ENCODE data around the gene PNMA1. TPM values are rescaled to one million over a fixed set of nuclear protein-coding genes. Genes with fewer than 3 reads are reported as not detected.

PNMA1 gene
- total and polyA plus RNA-seq, 9 of the 15 experiments (the other 6 are each of a cell fraction or from before 2014, with no cell fraction given): 1.7 to 26.4 (median 8.7) TPM

DNA sequence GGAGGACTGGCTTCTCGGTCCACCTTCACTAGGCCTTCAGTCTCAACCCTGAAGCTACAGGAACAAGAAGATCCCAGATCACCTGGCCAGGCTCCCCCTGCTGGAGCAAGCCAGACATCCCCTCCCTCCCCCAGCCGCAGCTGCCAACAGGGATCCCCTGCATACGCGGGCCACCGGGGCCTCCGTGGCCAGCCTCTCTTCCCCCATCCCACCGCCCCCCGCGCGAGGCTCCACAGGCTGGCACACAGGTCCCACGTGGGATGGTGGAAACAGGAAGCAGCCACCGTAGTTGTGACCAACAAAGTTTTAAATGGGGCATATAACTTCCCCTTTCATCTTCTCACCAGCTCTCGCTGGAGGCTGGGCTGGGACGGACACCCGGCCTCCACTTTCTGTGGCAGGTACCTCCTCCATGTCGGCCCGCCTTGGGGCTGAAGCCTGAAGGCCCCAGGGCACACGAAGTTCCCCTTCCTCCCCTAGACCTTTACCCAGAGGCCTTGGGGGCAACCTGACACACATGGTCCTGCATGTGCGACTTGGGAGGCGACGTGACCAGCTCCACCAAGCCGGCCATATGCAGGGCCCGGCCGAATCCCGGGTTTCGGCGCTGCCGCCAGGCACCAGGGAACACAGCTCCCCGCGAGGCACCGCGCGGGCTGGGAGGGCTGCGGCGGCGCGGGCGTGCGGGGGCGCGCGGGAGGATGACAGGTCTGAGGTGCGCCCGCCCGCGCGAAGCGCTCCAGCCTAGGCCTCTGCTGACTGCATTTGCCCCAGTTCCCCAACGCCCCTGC is 44.4 kb upstream of the PNMA1 start (continued):
- TF ChIP-seq, protein P1, sequence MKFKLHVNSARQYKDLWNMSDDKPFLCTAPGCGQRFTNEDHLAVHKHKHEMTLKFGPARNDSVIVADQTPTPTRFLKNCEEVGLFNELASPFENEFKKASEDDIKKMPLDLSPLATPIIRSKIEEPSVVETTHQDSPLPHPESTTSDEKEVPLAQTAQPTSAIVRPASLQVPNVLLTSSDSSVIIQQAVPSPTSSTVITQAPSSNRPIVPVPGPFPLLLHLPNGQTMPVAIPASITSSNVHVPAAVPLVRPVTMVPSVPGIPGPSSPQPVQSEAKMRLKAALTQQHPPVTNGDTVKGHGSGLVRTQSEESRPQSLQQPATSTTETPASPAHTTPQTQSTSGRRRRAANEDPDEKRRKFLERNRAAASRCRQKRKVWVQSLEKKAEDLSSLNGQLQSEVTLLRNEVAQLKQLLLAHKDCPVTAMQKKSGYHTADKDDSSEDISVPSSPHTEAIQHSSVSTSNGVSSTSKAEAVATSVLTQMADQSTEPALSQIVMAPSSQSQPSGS (CRISPR knock-in tag; IDR thresholded peaks at IDR 0.05): no peak
- TF ChIP-seq XRCC5 (IDR thresholded peaks at IDR 0.05; ENCODE audit: low read depth, low read length) (0 out of 2 replicates have a peak, but pooled peaks have one; percentile 37), FOXP1 (CRISPR knock-in tag; IDR thresholded peaks at IDR 0.05) (peak; percentile 5; the same call in 1 of the 2 replicates), STAT5A (IDR thresholded peaks at IDR 0.05; ENCODE audit: borderline replicate concordance, low read length) (no peak), HNRNPH1 (optimal IDR thresholded peaks at IDR 0.05; ENCODE audit: low read depth, low read length) (no peak), SNAPC5 (CRISPR knock-in tag; IDR thresholded peaks at IDR 0.05) (no peak), BRCA1 (IDR thresholded peaks at IDR 0.05) (no peak), BRCA1 (CRISPR knock-in tag; IDR thresholded peaks at IDR 0.05) (no peak), STAT5B (CRISPR knock-in tag; IDR thresholded peaks at IDR 0.05) (no peak), FOXM1 (IDR thresholded peaks at IDR 0.05; ENCODE audit: low read depth) (no peak), FOXM1 (CRISPR knock-in tag; IDR thresholded peaks at IDR 0.05; ENCODE audit: low read depth) (peak; percentile 27; the same call in 1 of the 2 replicates), RFX5 (IDR thresholded peaks at IDR 0.05; ENCODE audit: low read depth, low read length) (no peak), MIER1 (IDR thresholded peaks at IDR 0.05; ENCODE audit: low read depth) (no peak), MBD2 (IDR thresholded peaks at IDR 0.05; ENCODE audit: borderline replicate concordance, low read depth) (no peak)
- TF ChIP-seq, protein P2, sequence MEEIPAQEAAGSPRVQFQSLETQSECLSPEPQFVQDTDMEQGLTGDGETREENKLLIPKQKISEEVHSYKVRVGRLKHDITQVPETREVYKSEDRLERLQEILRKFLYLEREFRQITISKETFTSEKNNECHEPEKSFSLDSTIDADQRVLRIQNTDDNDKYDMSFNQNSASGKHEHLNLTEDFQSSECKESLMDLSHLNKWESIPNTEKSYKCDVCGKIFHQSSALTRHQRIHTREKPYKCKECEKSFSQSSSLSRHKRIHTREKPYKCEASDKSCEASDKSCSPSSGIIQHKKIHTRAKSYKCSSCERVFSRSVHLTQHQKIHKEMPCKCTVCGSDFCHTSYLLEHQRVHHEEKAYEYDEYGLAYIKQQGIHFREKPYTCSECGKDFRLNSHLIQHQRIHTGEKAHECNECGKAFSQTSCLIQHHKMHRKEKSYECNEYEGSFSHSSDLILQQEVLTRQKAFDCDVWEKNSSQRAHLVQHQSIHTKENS (CRISPR knock-in tag; IDR thresholded peaks at IDR 0.05): no peak
- TF ChIP-seq, protein P3, sequence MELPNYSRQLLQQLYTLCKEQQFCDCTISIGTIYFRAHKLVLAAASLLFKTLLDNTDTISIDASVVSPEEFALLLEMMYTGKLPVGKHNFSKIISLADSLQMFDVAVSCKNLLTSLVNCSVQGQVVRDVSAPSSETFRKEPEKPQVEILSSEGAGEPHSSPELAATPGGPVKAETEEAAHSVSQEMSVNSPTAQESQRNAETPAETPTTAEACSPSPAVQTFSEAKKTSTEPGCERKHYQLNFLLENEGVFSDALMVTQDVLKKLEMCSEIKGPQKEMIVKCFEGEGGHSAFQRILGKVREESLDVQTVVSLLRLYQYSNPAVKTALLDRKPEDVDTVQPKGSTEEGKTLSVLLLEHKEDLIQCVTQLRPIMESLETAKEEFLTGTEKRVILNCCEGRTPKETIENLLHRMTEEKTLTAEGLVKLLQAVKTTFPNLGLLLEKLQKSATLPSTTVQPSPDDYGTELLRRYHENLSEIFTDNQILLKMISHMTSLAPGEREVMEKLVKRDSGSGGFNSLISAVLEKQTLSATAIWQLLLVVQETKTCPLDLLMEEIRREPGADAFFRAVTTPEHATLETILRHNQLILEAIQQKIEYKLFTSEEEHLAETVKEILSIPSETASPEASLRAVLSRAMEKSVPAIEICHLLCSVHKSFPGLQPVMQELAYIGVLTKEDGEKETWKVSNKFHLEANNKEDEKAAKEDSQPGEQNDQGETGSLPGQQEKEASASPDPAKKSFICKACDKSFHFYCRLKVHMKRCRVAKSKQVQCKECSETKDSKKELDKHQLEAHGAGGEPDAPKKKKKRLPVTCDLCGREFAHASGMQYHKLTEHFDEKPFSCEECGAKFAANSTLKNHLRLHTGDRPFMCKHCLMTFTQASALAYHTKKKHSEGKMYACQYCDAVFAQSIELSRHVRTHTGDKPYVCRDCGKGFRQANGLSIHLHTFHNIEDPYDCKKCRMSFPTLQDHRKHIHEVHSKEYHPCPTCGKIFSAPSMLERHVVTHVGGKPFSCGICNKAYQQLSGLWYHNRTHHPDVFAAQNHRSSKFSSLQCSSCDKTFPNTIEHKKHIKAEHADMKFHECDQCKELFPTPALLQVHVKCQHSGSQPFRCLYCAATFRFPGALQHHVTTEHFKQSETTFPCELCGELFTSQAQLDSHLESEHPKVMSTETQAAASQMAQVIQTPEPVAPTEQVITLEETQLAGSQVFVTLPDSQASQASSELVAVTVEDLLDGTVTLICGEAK (IDR thresholded peaks at IDR 0.05): no peak; the same call in 1 of the 2 replicates
- TF ChIP-seq, protein P3 (CRISPR knock-in tag; IDR thresholded peaks at IDR 0.05): no peak
